HG02884 (cell line): ENCODE results near the gene PPP1R9B.

Experiments
- ATAC-seq: cut with Tn5 transposase; IDR thresholded peaks from one replicate; pipeline ENCODE4 v1.9.1; 2021; ENCODE audit warnings: mild to moderate bottlenecking, moderate library complexity; ENCODE audit not compliant: unreplicated experiment

Gene PPP1R9B

DNA sequence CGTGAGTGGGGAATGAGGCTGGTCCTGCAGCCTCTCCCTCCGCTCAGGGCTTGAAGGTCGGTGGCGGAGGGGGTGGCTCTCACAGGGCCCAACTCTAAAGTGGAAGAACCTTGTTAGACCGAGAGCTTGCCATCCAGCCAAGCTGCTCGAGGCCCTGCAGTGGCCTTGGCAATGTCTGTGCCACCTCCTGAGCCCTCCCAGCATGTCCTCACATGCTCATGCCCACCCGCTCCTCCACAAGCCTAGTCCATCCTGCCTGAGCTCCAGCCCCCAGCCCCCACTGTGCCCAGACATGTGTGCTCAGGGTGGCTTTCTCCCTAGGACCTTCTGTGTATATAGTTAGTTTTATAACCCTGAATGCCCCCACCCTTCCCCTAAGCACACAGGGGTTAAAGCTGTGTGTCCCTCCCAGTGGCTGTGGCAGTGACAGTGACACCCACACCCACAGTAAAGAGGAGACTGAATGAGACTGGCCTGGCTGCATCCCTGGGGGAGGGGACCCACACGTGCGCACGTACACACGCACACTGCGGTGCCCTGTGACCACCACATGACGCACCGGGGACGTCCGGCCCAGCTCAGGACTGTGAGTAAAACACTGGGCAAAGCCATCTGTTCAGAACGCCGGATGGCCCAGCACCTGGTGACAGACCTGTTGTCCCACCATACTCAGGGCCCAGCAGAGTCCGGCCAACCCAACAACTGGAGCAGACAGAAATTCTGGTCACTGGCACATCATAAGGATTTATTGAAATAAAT is 39.7 kb downstream of the PPP1R9B start:
- no peak for ATAC-seq

DNA sequence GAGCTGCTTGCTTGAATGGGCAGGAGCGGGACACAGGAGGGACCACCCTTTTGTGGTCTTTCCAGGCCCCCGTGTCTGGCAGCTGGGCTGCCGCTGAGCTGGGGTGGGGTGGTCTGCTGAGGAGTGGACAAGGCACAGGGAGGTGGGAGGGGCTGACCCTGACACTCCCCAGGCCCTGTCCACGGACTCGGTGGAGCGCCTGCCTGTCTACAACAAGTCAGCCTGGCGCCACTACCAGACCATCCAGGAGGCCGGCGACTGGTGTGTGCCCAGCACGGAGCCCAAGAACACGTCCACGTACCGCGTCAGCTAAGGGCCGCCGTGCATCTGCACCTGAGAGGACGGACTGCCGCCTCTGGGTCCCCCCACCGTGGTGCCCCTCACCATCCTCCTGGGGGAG is 40.7 kb downstream of the PPP1R9B start:
- ATAC-seq = no peak

DNA sequence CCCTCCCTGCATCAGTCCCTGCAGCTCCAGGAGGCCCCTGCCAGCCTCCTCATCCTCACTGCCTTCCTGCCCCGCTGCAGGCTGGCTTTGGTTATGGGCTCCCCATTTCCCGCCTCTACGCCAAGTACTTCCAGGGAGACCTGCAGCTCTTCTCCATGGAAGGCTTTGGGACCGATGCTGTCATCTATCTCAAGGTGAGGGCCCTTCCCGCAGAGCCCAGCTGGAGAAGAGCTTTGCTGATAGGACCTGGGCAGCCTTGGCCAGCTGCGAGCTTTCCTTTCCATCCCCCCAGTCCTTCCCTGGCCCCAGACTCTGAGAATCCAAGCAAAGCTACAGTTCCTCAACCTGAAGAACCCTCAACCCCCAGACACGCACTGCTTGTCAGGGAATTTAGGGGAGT is 41.3 kb downstream of the PPP1R9B start:
- no peak for ATAC-seq

DNA sequence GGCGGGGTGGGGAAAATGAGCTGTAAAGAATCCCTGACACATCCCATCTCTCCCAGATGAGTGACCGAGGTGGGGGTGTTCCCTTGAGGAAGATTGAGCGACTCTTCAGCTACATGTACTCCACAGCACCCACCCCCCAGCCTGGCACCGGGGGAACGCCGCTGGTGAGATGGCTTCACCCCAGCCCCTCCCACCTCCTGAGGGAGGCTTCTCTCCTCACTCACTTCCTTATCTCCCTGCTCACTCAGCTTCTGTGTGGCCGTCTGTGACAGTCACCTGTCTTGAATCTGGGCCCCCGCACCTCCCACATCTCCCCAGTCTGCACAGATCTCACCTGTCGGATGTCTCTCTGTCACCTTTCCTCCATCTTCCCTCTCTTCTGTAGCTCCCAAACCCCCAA is 41.9 kb downstream of the PPP1R9B start:
- ATAC-seq = no peak

DNA sequence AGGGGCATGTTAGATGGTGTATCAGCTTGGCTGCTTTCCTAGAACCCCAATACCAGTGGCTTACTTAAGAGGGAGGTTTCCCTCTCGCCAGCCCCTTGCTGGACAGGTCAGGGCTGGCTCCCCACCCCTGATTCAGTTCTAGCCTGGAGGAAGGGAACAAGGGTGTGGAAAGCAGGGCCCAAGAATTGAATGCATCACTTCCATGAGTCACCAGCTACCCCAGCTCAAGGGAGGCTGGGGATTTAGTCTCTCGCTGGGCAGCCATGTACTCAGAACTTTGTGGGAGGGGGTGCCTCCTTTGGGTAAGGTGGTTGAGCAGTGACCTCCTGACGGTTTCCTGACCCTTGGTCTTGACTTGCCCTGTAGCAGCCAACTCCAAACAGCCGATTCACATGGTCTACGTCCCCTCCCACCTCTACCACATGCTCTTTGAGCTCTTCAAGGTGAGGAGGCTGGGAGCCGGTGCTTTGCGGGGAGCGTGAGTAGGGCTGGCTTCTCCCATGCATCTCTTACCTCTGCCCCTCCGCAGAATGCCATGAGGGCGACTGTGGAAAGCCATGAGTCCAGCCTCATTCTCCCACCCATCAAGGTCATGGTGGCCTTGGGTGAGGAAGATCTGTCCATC is 42.6 kb downstream of the PPP1R9B start:
- no peak for ATAC-seq

DNA sequence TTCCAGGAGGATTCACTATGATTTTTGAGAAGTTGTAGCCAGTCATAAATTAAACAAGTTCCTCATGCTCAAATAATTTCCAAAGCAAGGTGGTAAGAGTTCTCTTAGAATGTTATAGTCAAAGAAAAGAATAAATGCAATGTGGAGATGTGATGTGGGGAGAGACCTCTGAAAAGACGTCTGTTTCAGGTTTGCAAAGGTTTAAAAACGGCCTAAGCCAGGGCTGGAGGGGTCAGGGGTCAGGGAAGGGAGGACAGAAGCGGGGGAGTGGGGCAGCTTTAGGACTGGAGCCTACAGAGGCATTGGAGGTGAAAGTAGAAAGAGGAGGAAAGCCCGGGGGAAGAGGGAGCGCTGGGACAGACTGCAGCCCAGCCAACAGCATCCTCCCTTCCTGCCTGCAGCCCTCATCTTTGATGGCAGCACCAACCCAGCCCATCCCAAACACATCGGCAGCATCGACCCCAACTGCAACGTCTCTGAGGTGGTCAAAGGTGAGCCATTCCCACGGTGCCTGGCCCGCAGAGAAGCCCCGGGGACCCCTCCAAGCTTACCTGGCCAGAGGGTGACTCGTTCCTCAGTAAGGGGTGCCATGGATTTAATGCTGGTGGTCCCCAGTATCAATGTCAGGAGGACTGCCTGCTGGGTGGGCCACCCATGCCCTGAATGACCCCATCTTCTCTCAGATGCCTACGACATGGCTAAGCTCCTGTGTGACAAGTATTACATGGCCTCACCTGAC is 43.9 kb downstream of the PPP1R9B start:
- no peak for ATAC-seq

DNA sequence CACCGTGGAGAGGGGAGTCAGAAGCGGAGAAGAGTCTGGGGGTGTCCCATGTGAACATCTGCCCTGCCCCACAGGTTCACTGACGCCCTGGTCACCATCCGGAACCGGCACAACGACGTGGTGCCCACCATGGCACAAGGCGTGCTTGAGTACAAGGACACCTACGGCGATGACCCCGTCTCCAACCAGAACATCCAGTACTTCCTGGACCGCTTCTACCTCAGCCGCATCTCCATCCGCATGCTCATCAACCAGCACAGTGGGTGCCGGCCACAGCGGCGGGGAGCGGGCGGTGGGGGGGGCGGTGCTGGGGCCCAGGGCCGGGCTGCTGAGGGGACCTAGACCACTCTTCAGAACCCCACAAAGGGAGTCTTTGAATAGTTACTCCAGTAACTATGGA is 44.7 kb downstream of the PPP1R9B start:
- no peak for ATAC-seq

DNA sequence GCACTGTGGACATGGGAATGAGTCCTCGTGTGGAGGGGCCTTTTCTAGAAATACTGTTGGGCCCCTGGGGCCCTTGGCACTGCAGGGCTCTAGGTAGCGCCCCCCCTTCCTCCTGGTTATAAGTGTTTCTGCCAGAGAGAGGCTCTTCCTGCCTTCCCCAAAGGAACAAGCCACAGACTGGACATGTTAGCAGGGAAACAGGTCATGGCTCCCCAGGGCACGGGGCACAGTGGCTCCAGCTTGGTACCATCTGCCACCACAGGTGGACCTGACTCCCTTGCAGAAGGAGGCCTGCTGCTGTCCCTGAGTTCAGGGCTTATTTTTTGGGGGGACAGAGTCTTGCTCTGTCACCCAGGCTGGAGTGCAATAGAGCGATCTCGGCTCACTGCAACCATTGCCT is 46.5 kb downstream of the PPP1R9B start:
- ATAC-seq = no peak

DNA sequence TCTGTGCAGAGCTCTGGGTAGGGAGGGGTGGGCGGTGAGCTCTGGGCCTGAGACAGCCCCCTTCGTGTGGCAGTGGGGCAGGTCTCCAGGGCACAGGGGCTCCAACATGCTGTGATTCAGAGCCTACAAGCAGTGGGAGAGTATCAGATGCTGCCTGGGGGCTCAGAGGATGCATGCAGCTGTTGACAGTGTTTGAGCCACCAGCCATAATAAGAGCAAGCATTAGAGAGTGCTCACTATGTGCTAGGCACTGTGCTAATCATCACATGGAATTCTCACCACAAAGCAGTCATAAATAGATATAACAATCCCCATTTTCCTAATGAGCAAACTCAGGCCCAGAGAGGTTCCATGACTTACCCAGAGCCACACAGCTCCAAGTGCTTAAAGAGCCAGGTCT is 47.2 kb downstream of the PPP1R9B start:
- ATAC-seq = no peak

DNA sequence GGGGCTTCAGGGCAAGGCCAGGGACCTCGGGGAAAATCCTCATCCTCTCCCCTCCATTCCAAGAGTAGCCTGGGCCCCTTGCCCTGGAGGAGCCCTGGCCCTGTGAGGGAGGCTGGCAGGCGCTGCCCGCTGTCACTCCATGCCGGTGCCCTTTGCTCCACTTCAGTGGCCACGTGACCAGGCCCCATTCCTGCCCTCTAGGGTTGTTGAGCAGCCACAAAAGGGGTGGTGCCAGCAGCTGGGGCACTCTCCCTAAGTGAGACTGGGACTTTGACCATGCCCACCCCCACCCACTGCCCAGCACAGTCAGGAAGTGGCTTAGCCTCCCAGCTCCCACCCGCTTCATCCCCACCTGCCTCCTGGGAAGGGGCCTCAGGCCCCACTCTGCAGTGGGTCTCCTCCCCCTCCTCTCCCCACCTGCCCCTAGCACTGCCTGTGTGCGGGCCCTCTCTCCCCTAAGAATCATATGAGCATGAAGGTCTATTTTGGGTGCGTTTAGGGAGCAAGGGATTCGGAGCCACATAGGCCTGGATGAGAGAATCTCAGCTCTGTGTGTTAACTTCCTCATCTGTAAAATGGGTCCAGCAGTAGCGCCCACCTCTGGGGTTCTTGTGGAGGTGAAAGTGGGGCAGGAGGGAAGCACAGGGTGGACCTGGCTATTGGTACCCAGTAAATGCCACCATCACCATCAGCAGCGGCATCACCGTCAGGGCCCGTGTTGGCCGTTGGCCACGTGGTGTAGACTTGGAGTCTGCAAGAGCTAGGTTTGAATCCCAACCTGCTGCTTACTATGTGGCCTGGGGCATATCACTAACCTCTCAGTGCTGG is 48.1 kb downstream of the PPP1R9B start:
- ATAC-seq = no peak

DNA sequence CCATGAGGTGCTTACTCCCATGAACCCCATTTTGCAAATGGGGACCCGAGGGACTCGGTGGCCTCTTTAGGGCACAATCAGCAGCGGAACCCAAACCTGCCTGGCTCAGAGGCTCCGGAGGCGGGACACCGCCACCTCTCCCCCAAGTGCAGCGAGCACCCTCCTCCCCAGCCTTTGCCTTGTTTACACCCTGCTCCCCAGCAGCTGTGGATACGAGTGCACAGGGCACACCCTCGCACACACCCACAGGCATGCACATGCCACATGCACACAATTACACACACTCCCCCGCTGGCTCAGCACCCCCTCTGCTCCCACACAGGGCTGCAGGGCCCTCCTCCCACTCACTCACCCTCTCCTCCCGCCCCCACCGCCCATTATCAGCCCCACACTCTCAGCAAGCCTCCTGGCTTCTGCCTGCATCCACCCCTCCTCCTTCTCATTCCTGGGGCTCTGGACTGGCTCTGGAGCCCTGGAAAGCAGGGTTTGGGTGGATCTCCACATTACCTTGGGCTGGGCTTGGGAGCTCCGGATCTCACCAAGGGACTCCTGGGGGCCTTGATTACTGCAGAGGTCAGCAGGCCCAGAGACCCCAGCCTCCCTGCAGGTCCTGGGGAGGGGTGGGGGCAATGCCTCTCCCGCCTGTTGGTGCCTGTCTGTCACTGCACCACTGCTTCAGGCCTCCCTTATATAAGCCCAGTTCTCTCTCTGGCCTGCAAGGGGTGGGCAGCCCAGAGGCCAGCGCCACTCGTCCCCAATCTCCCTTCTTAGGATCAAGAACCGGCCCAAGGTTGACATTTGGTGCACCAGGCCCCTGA is 48.9 kb downstream of the PPP1R9B start:
- no peak for ATAC-seq

DNA sequence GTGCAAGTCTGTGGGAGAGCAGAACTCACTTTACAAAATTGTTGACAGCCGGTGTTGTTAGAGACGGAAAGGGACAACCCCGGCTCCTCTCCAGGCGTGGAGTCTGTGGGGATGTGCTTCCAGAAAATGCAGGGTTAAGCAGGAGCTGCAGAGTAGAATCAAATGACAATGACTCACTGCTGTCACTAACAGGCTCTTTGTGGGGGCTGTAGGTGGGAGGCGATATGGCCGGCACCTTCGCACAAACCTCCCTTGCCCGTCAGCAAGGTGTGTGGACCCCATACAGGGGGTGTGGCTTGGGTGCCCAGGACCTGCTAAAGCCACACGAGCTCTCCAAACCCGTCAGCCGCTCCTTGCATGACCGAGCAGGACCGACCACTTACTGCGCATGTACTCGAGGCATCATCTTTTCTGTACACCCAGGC is 49.5 kb downstream of the PPP1R9B start:
- ATAC-seq = no peak

DNA sequence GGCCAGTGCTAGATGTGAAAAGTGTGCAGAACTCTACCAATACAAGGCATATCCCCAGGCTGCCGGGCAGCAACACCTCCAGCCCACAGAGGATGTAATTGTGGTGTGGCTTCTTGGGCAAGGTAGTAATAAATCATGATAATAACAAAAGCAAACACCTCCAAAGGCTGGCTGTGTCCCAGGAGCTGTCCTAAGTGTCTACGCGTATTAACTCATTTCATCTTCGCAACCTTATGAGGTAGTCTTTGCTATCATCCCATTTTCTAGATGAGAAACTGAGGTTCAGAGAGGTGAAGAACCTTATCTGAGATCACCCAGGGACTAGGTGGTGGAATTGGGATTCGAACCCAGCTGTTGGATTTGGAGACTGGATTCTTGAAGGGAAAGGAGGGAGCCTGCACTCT is 50.0 kb downstream of the PPP1R9B start:
- ATAC-seq = no peak

DNA sequence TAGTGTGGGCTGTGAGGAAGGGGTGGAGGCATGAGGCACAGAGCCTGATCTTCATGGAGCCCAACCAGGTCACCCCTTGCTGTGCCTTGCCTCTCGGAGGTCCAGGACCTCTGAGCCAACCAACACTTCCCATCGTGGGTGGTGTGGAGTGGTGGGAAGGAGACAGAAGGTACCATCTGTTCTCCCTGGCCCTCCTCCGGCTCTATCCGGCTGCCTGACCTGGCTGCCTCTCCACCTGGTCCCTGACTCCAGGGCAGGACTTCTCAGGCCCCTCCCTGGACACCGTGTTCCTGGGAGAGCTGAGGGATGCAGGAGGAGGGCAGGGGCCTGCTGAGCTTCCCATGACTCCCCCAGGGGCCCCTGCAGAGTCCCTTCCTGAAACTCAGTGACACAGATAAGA is 51.5 kb downstream of the PPP1R9B start:
- no peak for ATAC-seq

DNA sequence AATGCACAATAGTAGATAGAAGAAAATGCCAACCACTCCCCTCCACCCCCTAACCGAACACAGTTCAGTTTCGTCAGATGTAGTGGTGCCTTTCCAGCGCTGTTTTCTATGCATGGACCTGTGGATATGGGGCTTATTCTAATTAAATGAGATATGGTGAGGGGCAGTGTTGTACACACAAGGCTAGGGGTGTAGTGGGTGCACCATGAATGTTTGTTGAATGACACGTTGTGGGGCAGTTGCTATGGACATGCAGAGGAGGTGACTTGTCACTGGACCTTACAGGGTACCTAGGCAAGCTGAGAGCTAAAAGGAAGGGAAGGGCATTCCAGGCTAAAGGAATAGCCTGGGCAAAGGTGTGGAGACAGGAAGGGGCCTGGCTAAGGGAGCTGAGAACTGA is 51.9 kb downstream of the PPP1R9B start:
- ATAC-seq = no peak

DNA sequence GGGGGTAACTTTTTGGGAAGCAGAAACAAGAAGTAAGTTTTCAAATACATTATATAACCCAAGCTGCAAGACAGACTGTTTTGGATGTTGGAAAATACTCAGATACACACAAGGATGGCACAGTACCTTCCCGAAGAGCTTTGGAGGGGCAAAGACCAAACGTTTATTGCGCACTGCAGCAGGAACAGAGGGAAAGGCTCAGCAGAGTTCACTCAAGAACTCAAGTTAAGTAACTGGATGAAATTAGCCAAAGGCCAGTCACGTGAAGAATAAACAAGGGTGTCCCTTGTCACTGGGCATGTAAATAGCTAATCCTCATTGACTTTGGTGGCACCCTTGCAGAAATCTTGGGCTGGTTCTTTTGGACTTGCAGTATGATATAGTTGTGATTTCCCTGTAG is 52.6 kb downstream of the PPP1R9B start:
- no peak for ATAC-seq

DNA sequence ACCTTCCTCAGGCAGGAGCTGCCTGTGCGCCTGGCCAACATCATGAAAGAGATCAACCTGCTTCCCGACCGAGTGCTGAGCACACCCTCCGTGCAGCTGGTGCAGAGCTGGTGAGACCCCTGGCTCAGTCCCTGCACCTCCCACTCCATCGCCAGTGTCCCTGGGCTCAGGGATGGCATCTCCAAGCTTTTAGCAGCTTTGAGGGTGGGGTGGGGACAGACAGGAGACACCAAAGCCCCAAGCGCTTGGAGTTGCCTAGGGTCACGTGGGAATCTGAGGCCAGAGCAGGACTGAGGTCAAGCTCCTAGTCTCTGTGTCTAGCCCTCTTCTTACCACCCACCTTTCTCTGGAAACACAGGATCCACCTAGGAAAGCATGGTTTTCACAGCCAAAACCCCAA is 53.0 kb downstream of the PPP1R9B start:
- ATAC-seq = no peak

DNA sequence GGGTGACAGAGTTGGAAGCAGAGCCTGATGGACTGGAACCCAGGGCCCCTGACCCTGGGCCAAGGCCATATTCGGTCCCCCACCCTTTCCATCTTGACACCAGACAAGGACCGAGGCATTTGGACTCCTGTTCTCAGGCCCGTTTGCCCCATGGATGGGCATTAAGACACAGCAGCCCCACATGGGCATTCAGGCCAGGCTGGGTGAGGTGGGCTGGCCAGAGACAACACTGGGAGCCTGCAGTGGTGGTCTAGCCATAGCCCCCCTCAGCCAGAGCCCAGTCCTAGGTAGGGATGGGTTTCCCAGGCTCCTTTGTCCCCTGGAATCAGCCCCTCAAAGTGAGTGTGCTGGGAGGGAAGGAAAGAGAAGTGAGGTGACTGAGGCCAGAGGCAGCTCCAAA is 53.7 kb downstream of the PPP1R9B start:
- ATAC-seq = no peak

DNA sequence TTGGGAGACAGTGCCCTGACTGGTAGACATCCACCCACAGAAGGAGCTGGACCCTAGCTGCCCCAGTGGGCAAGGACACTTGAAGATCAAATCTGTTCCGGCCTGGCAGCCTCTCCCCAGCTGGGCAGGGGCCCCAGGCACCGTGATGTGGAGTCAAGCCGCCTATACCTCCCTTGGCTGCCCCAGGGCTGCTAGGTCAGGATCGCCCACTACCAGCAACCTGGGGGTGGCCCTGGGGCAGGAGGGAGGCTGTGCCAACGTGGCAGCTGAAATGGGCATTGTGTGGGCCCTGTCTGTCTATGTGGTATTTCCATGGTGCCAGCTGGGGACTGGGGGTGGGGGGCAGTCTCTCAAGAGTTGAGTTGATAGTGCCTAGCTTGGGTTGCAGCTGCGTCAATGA is 54.4 kb downstream of the PPP1R9B start:
- ATAC-seq = no peak

DNA sequence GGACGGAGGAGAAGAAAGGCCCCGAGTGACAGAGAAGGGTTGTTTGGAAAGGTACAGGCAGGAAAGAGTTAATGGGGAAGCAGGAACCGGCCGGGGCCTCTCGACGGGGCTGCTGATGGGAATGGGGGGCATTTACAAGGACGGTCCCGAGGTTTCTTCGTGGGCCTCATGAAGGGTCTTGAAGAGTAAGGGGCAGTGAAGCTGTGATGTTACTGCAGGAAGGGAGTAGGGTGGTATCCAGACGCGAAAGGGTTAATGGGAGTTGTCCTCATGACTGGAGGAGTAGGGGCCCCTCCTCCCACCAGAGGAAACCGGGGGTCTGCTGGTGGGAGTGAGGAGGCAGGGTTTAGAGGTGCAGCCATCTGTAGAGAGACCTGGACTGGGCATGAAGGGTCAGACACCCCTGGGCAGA is 54.8 kb downstream of the PPP1R9B start:
- no peak for ATAC-seq
